K562 (cell line): Measurements from ENCODE around the gene SOSTDC1. TPM values are rescaled to one million over a fixed set of nuclear protein-coding genes. Genes with fewer than 3 reads are reported as not detected.

ENCODE experiments used
- CXXC5 ChIP-seq: fragments of 250-450 bp; sonication (Bioruptor Pico); IDR thresholded peaks from 2 replicates; pipeline ENCODE4 v1.8.0; 2022; ENCODE audit warnings: inconsistent platforms, mild to moderate bottlenecking, moderate library complexity
- ELF2 ChIP-seq: fragments of 250-450 bp; sonication (Bioruptor Pico); IDR thresholded peaks from 2 replicates; pipeline ENCODE4 v1.5.0; 2021; ENCODE audit warnings: mild to moderate bottlenecking
- ERF ChIP-seq: fragments of 450-650 bp; formaldehyde crosslinking; IDR thresholded peaks from 2 replicates; pipeline ENCODE4 v1.4.0; 2020; ENCODE audit warnings: mild to moderate bottlenecking, mixed read lengths
- MAZ ChIP-seq, 2 experiments: fragments of 450-650 bp in 1 of 2; sonication (generic) in 1 of 2; formaldehyde crosslinking; IDR thresholded peaks in 1 of 2; conservative IDR thresholded peaks in 1 of 2; 2 replicates each; pipeline versions ENCODE4 v1.4.0 to v1.5.0; 2020; ENCODE audit warnings: mild to moderate bottlenecking in 1 of 2, missing genetic modification reagents in 1 of 2
- PBX2 ChIP-seq, 2 experiments: IDR thresholded peaks in 1 of 2; conservative IDR thresholded peaks in 1 of 2; 2 replicates each; pipeline ENCODE4 v1.6.1; 2016; ENCODE audit warnings: low read depth in 2 of 2, mild to moderate bottlenecking in 1 of 2, missing compliant biosample characterization in 1 of 2, missing genetic modification characterization in 1 of 2, moderate library complexity in 1 of 2
- PTTG1 ChIP-seq: fragments of 450-650 bp; IDR thresholded peaks from 2 replicates; pipeline ENCODE4 v1.6.1; 2016; ENCODE audit warnings: low read depth, mild to moderate bottlenecking, missing genetic modification characterization, missing compliant biosample characterization
- RCOR1 ChIP-seq, 2 experiments: IDR thresholded peaks; 2 replicates each; pipeline ENCODE4 v1.6.1; 2012; ENCODE audit warnings: low read depth in 2 of 2, low read length in 2 of 2, borderline replicate concordance in 1 of 2, improper control_type of control experiment in 1 of 2
- RUNX1 ChIP-seq: sonication (generic); IDR thresholded peaks from 2 replicates; pipeline ENCODE4 v1.6.1; 2016; ENCODE audit warnings: antibody characterized with exemption, low read depth
- SMAD4 ChIP-seq: fragments of 250-450 bp; sonication (Bioruptor Pico); conservative IDR thresholded peaks from 2 replicates; pipeline ENCODE4 v1.8.0; 2021; ENCODE audit warnings: inconsistent platforms, mild to moderate bottlenecking, moderate library complexity
- TEAD1 ChIP-seq, 2 experiments: fragments of 450-650 bp in 1 of 2; sonication (generic) in 1 of 2; formaldehyde crosslinking; IDR thresholded peaks; 2 replicates each; pipeline versions ENCODE4 v1.4.0 to v1.8.0; 2020 to 2022; ENCODE audit warnings: mild to moderate bottlenecking in 2 of 2, missing genetic modification reagents in 1 of 2
- ZBTB11 ChIP-seq, 3 experiments: fragments of 200-800 bp in 1 of 3; fragments of 250-450 bp in 1 of 3; fragments of 450-650 bp in 1 of 3; sonication (Bioruptor Pico) in 1 of 3; sonication (Bioruptor generic) in 1 of 3; formaldehyde crosslinking in 1 of 3; IDR thresholded peaks; 2 replicates each; pipeline versions ENCODE4 v1.6.1 to v1.8.0; 2016 to 2022; ENCODE audit warnings: mild to moderate bottlenecking in 2 of 3, missing genetic modification characterization in 2 of 3, missing compliant biosample characterization in 1 of 3, moderate library complexity in 1 of 3
- ZNF449 ChIP-seq: fragments of 250-450 bp; sonication (Bioruptor Pico); IDR thresholded peaks from 2 replicates; pipeline ENCODE4 v1.8.0; 2022; ENCODE audit warnings: moderate library complexity, mild to moderate bottlenecking, inconsistent platforms
- polyA plus RNA-seq, 8 experiments: library from polyadenylated mRNA; depleted of rRNA in 4 of 8; stranded (reverse) in 5 of 8; unstranded in 3 of 8; fragments of >200 nt; fragmentation: Nextera tagmentation in 2 of 8; fragmentation: Illumina TruSeq in 1 of 8; extraction: Ambion mirVana in 2 of 8; extraction: Trizol in 1 of 8; gene quantifications; 2 replicates each; pipeline versions ENCODE4 v1.2.1 to v1.2.3, GENCODE V29; 2011 to 2014; ENCODE audit warnings: inconsistent platforms in 1 of 8, missing spikeins in 1 of 8
- total RNA-seq, 7 experiments: library from RNA; depleted of rRNA in 6 of 7; stranded (reverse); fragments of >200 nt in 6 of 7; fragmentation: Illumina TruSeq in 2 of 7; extraction: Trizol in 2 of 7; gene quantifications; 2 replicates each; pipeline versions ENCODE4 v1.2.1 to v1.2.3, GENCODE V29; 2011 to 2021; ENCODE audit warnings: low replicate concordance in 1 of 7

SOSTDC1 gene
- total and polyA plus RNA-seq, 9 of the 15 experiments (the other 6 are each of a cell fraction or from before 2014, with no cell fraction given) = 8.3 to 48.6 (median 15.9) TPM

GRCh38 chr7:16419126-16419525 is 46.4 kb downstream of the SOSTDC1 start (continued):
- TF ChIP-seq PBX2 (CRISPR knock-in tag; IDR thresholded peaks at IDR 0.05; ENCODE audit: low read depth) (no peak), PBX2 (tag; conservative IDR thresholded peaks at IDR 0.05; ENCODE audit: low read depth) (peak; percentile 59; the same call in 1 of the 2 replicates), PTTG1 (peak; percentile 89; the same call in 1 of the 2 replicates), CXXC5 (peak; percentile 84), TEAD1 (CRISPR knock-in tag; IDR thresholded peaks at IDR 0.05) (peak in 1 of 2 experiments; percentile 80; a peak in 2 of 4 replicates), ELF2 (CRISPR knock-in tag) (peak; percentile 77; the same call in 1 of the 2 replicates), MAZ (CRISPR knock-in tag; conservative IDR thresholded peaks at IDR 0.05 in 1 of 2, IDR thresholded peaks at IDR 0.05 in 1 of 2) (peak in 1 of 2 experiments; percentile 55; a peak in 1 of 4 replicates), RUNX1 (no peak), RCOR1 (IDR thresholded peaks at IDR 0.05; ENCODE audit: borderline replicate concordance in 1 of 2, low read depth in 2 of 2, low read length in 2 of 2) (no peak), ZBTB11 (CRISPR knock-in tag; IDR thresholded peaks at IDR 0.05) (0 out of 6 replicates have a peak, but pooled peaks of 1 of the 3 experiments have one; percentile 19), SMAD4 (peak; percentile 92), ZNF449 (CRISPR knock-in tag) (peak; percentile 90), ERF (0 out of 2 replicates have a peak, but pooled peaks have one; percentile 41)
